ENCODE data around the gene PPP2R5A.

The PPP2R5A gene

DNA sequence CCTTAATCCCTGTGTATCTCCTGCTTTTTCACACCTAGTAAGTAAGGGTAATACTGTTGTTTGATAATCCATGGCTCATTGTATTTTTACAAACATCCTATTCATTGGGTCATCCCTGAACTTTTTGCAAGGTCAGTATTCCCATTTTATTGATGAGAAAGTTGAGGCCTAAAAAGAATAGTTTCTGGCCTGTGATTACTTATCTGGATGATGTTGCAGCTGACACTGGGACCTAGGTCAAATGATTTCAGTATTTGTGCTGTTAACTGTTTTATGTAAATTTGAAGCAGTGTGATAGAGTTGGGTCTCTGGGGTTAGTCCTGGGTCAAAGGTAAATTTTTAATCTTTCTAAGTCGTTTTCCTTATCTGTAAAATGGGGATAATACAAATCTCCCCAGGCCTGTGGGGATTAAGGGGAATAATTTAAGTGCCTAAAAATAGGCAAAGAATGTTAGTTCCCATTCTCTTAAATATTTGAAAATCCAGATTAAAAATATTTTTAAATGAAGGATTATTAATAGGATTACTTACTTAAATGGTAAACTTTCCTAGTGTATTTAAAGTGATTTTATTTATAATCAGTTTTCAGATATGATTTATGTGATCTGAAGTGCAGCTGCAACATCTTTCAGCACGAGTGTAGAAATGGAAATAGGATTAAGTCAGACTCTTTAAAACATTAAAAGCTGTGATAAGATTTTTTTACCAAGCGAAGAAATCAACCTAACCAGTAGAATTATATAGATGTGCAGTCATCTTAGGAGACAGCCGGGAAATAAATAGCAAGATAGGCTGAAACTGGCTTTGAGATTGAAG is 4.3 kb downstream of the PPP2R5A start:
- Histone ChIP-seq H3K79me2 (ENCODE audit: insufficient read depth, low read length) (peaks cover 83% of the 10 kb centered on the region), H3K4me2 (ENCODE audit: low read depth, low read length, poor library complexity, severe bottlenecking) (peak overlapping the region; percentile 99)

DNA sequence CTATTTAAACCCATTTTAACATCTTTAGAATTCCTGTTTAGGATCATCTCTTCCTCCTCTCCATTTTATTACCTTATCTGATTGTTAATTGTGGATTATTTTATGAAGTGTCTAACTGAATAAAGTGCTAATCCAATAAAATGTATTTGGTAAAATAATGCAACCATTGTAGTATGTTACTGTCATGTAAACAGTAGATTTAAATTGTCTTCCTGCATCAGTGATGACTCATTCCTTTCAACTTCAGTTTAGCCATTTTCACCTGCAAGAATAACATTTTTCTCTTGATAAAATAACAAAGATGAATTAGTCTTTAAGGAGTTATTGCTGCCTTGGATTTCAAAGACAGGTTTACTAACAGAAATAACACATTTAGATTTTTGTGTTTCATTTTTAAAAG is 5.4 kb downstream of the PPP2R5A start:
- Histone ChIP-seq H3K9ac (ENCODE audit: low read length) (no peak overlapping the region), H2AFZ (ENCODE audit: low read depth, low read length, severe bottlenecking) (no peak overlapping the region), H3K36me3 (ENCODE audit: low read length) (no peaks in the 10 kb centered on the region; the same call in 1 of the 2 replicates), H3K79me2 (ENCODE audit: insufficient read depth, low read length) (peaks cover 95% of the 10 kb centered on the region), H4K20me1 (ENCODE audit: low read depth, low read length) (peaks cover 53% of the 10 kb centered on the region), H3K9me3 (ENCODE audit: insufficient read depth, low read length) (no peaks in the 10 kb centered on the region), H3K27me3 (ENCODE audit: low read length) (no peaks in the 10 kb centered on the region), H3F3A (ENCODE audit: insufficient read depth) (peaks cover 12% of the 10 kb centered on the region; the same call in 1 of the 2 replicates), H3K4me3 (ENCODE audit: insufficient read depth, low read length, poor library complexity, severe bottlenecking) (no peak overlapping the region), H3K9me2 (replicated peaks; ENCODE audit: insufficient read depth, low read length) (no peaks in the 10 kb centered on the region), H3K27ac (ENCODE audit: low read depth, low read length) (no peak overlapping the region), H3K4me2 (ENCODE audit: low read depth, low read length, poor library complexity, severe bottlenecking) (peak overlapping the region; percentile 99)
- TF ChIP-seq, protein P1, sequence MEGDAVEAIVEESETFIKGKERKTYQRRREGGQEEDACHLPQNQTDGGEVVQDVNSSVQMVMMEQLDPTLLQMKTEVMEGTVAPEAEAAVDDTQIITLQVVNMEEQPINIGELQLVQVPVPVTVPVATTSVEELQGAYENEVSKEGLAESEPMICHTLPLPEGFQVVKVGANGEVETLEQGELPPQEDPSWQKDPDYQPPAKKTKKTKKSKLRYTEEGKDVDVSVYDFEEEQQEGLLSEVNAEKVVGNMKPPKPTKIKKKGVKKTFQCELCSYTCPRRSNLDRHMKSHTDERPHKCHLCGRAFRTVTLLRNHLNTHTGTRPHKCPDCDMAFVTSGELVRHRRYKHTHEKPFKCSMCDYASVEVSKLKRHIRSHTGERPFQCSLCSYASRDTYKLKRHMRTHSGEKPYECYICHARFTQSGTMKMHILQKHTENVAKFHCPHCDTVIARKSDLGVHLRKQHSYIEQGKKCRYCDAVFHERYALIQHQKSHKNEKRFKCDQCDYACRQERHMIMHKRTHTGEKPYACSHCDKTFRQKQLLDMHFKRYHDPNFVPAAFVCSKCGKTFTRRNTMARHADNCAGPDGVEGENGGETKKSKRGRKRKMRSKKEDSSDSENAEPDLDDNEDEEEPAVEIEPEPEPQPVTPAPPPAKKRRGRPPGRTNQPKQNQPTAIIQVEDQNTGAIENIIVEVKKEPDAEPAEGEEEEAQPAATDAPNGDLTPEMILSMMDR (IDR thresholded peaks at IDR 0.05; ENCODE audit: insufficient read depth, low read length, poor library complexity, severe bottlenecking) = no peak
- no peak for TF ChIP-seq EZH2phosphoT487 (conservative IDR thresholded peaks at IDR 0.05; ENCODE audit: low read length)

More for the DNA sequence above, 4.3 kb downstream of the PPP2R5A start:
- H3K9me3 ChIP-seq (ENCODE audit: insufficient read depth, low read length) = no peaks in the 10 kb centered on the region
- H3K9ac ChIP-seq (ENCODE audit: low read length) = no peak overlapping the region
- TF ChIP-seq EZH2phosphoT487 (conservative IDR thresholded peaks at IDR 0.05; ENCODE audit: low read length) = no peak
- TF ChIP-seq, protein P1 (IDR thresholded peaks at IDR 0.05; ENCODE audit: insufficient read depth, low read length, poor library complexity, severe bottlenecking) = no peak
- H3K4me3 ChIP-seq (ENCODE audit: insufficient read depth, low read length, poor library complexity, severe bottlenecking) = no peak overlapping the region
- H3K9me2 ChIP-seq (replicated peaks; ENCODE audit: insufficient read depth, low read length) = no peaks in the 10 kb centered on the region
- H4K20me1 ChIP-seq (ENCODE audit: low read depth, low read length) = peaks cover 41% of the 10 kb centered on the region
- H3K27ac ChIP-seq (ENCODE audit: low read depth, low read length) = peak overlapping the region; percentile 14; the same call in 1 of the 2 replicates
- H3K36me3 ChIP-seq (ENCODE audit: low read length) = no peaks in the 10 kb centered on the region; the same call in 1 of the 2 replicates
- no peak overlapping the region for H2AFZ ChIP-seq (ENCODE audit: low read depth, low read length, severe bottlenecking)
- H3K27me3 ChIP-seq (ENCODE audit: low read length) = no peaks in the 10 kb centered on the region
- peaks cover 12% of the 10 kb centered on the region; the same call in 1 of the 2 replicates for H3F3A ChIP-seq (ENCODE audit: insufficient read depth)

DNA sequence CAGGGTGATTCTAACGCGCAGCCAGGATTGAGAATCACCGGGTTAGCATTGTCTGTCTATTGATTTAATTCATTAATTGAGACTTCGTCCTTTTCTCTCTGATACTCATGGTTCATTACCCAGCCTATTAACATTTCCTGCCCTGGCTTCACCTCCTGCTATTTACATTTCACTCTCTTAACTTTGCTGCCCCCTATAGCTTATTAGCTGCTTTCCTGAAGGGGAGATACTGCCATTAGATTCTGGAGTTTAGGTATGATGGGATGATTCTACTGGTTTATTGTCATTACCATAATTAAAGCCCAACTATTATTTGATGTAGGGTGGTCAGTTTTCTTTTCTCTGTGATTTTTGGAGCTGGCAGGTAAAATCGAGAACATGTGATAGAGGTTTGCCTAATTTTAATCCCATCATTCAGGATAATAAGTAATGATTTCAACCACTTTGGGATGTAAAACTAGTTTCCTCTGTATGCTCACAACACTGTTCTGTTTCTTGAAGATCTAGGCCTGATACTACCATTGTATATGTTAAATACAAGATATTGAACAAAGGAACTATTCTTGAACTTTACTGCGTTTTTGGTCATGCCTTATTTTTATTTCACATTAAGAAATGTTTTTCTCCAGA is 6.4 kb downstream of the PPP2R5A start:
- no peaks in the 10 kb centered on the region for H3K27me3 ChIP-seq (ENCODE audit: low read length)
- H4K20me1 ChIP-seq (ENCODE audit: low read depth, low read length) = peaks cover 59% of the 10 kb centered on the region
- H3F3A ChIP-seq (ENCODE audit: insufficient read depth) = peaks cover 12% of the 10 kb centered on the region; the same call in 1 of the 2 replicates
- H3K79me2 ChIP-seq (ENCODE audit: insufficient read depth, low read length) = peaks cover 100% of the 10 kb centered on the region
- TF ChIP-seq EZH2phosphoT487 (conservative IDR thresholded peaks at IDR 0.05; ENCODE audit: low read length) = no peak
- TF ChIP-seq, protein P1 (IDR thresholded peaks at IDR 0.05; ENCODE audit: insufficient read depth, low read length, poor library complexity, severe bottlenecking) = peak; percentile 70
- no peak overlapping the region for H2AFZ ChIP-seq (ENCODE audit: low read depth, low read length, severe bottlenecking)
- H3K4me2 ChIP-seq (ENCODE audit: low read depth, low read length, poor library complexity, severe bottlenecking) = peak overlapping the region; percentile 99
- no peaks in the 10 kb centered on the region; the same call in 1 of the 2 replicates for H3K36me3 ChIP-seq (ENCODE audit: low read length)
- H3K4me3 ChIP-seq (ENCODE audit: insufficient read depth, low read length, poor library complexity, severe bottlenecking) = no peak overlapping the region
- 0 out of 2 replicates have a peak overlapping the region, but pooled peaks have one; percentile 9 for H3K9ac ChIP-seq (ENCODE audit: low read length)
- H3K27ac ChIP-seq (ENCODE audit: low read depth, low read length) = no peak overlapping the region
- H3K9me2 ChIP-seq (replicated peaks; ENCODE audit: insufficient read depth, low read length) = no peaks in the 10 kb centered on the region
- no peaks in the 10 kb centered on the region for H3K9me3 ChIP-seq (ENCODE audit: insufficient read depth, low read length)

All from SU-DHL-6 (cell line).